ENCODE data around the gene TMEM191B.
A peak's percentile ranks its signal among the peaks of the same experiment; 100 is the strongest.
"Not testable (repeated sequence)": the region's sequence is repeated elsewhere in the genome, so short reads cannot be mapped to it uniquely, and the experiment has no call there.

Gene TMEM191B

DNA sequence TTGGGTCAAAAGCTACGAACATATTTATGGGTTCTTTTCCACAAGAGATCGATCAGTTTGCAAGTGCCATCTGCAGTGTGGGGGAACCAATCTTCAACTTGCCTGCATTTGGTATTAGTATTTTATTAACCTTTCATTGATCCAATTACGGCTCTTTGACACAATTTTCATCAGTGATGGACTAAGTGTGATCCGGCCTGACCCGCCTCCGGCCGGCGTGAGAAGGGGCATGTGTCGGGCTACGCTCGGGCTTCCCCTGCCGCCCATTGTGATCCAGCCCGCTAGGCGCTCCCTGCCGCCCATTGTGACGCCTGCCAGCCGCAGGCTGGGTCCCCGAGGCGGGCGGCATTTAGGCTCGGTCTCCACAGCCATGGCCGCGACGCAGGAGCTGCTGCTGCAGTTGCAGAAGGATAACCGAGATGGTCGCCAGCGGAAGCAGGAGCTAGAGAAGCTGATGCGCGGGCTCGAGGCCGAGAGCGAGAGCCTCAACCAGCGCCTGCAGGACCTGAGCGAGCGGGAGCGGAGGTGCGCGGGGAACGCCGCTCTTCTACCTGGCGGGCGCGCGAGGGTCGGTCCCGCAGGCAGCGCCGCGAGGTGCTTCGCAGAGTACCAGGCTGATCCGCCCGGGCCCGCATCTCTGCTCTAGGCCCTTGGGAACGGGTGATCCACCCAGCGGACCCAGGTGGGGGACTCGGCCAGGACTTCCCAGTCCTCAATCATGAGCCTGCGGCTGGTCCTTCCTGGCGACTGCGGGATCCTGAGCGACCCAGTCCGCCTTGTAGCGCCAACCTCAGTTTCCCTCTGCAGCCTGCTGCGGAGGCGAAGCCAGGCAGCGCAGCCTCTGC is at the start of gene TMEM191B:
Gene TMEM191B (plus strand): TSS at position 51 of the 845 bp plus-strand sequence. CDS start 179 bp downstream, at position 230.
- not testable (repeated sequence) for DNase-seq (ENCODE audit: low spot score)

DNA sequence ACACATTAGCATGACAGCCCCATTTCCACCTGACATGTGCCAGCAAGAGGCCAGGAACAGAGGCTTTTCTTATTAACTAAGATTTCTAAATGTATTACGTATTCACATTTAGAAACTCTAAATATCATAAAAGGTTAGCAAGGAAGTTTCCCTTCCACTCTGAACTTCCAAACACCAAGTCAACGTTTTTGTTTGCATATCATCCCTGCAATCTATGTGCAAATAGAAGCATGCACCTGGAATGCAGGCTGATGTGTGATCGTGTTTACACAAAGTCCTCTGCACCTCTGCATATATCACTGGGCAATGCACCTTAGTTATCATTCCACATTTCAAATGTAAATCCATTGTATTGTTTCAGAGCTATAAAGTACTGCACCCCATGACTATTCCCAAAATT is 31.4 kb upstream of the TMEM191B start:
- not testable (repeated sequence) for DNase-seq (ENCODE audit: low spot score)

DNA sequence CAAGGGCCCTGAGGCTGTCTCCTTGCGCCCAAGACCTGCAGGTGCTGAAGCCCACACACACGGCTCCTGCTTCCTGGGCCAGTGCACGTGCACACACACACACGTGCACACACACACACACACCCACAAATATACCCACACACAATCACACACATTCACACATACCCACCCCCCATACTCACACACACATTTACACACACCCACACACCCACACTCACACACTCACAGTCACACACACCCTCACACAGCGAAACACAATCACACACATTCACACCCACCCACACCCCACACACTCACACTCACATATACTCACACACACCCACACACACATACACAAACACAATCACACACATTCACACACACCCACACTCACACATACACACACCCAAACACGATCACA is 16.3 kb upstream of the TMEM191B start:
- not testable (repeated sequence) for DNase-seq (ENCODE audit: low spot score)

DNA sequence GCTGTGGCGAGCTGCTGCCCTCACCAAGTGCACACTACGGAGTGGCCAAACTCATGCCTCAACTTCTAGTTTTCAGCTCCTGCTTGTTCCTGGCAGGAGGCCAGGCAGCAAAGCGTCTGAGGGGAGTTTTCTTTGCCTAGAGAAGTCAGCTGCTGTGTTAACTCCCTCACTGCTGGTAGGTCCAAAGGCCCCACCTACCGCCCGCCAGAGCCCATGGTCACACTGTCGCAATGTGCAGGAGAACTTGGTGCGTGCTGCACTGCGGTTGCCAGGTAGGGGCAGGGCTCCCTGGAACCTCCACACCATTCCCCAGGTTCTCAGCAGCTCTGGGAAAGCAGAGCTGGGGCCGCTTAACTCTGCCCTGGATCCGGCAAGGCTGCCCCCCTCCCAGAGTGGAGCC is 15.2 kb upstream of the TMEM191B start:
- not testable (repeated sequence) for DNase-seq (ENCODE audit: low spot score)

DNA sequence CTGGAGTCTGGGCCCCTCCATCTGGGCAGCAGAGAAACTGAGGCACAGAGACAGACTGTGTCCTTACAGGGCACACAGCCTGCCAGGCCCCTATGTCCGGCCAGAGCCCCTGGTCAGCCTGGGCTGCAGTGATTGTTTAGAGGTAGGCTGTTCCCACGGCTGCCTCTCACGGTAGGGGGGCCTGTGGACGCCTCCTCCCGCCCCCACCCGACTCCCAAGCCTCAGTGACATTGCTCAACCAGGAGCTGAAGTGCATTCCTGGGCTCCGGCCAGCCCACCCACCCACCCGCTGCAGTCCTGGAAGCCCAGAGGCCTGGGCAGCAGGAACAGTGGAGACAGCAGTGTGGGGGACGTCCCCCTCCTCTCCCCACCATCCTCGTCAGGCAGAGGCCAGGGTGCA is 14.1 kb upstream of the TMEM191B start:
- not testable (repeated sequence) for DNase-seq (ENCODE audit: low spot score)

DNA sequence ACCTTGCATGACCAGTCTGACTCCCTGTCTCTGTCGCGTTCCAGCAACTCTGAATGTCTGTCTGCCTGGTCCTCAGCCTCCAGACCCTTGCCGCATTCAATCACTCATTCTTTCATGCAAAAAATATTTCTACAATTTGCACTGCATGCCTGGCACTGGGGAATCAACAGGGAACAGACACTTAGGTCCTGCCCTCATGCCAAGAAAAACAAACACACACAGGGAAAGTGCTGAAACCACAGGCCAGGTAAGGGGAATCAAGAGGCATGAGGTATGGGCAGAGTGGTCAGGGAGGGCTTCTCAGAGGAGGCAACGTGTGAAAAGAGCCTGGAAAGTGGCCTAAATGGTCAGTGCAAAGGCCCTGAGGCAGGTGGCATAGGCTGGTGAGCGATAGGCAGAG is 9.5 kb upstream of the TMEM191B start, which contains the start of gene GGTLC3:
Gene GGTLC3 (minus strand): TSS at position 101 of the 400 bp plus-strand sequence. CDS start 264 bp downstream, outside the sequence.
- DNase-seq (ENCODE audit: low spot score): not testable (repeated sequence)

DNA sequence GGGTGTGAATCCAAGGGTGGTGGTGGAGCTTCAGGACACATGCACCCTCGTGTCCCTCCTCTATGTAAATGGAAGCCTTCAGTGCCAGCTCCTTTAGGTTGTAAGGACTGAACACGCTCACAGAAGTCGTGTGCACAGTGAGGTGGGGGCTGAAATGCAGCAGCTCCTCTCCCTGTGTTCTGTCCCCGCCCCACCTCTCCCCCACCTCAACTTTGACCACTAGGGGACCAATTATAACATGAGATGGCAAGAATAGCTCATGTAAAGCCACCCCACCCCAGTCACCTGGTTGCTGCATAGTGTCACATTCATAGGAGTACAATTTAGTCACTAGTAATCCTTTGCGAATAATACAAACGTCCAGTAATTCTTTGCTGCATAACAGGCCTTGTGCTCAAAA is 4.8 kb upstream of the TMEM191B start:
- not testable (repeated sequence) for DNase-seq (ENCODE audit: low spot score)

DNA sequence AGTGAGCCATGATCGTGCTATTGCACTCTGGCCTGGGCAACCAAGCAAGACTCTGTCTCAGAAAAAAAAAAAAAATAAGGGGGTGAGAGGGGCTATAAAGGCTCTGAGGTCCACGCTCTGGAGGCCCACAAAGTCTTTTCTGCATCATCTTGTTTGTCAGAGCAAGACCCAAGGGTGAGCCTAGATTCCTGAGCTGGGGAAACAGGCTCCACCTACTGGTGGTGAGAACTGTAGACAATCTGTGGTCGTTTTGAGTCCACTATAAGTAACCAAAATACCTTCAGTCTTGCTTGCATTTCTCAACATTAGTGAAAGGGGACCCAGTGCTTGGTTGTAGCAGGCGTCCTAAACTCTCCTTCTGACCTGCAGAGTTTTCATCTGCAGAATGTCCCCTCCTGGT is 4.3 kb upstream of the TMEM191B start:
- not testable (repeated sequence) for DNase-seq (ENCODE audit: low spot score)

DNA sequence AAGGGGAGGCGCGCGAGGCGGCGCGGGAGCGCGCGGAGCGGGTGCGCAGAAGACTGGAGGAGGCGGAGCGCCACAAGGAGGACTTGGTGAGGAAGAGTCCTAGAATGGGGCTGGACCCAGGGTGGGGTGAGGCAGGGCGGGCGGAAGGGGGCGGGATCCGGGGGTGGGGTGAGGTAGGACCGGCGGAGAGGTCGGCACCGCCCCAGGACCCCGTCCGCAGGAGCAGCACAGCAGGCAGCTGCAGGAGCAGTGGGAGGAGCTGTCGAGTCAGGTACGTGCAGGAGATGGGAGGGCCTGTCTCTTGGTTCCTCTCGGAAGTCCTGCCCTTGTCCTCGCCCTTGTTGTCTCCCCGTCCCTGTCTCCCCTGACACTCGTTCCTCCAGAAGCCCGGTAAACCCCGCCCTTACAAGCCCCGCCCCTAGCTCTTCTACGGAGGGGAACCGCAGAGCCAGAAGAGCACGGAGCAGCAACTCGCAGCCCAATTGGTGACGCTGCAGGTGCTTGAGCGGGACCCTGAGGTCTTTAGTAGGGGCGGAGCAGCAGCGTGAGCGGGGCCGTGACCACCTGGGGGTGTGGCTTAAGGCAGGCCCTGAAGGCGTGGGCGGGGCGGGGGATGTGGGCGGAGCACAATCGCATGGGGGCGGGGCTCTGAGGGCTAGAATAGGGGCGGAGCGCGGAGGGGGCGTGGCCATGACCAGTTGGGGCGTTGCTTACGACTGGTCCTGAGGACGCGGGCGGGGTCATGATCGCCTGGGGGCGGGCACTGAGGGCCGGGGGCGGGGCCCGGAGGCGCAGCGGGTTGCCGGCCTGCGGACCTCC is 1.2 kb downstream of the TMEM191B start:
- peak; percentile 53 for DNase-seq (ENCODE audit: low spot score)

DNA sequence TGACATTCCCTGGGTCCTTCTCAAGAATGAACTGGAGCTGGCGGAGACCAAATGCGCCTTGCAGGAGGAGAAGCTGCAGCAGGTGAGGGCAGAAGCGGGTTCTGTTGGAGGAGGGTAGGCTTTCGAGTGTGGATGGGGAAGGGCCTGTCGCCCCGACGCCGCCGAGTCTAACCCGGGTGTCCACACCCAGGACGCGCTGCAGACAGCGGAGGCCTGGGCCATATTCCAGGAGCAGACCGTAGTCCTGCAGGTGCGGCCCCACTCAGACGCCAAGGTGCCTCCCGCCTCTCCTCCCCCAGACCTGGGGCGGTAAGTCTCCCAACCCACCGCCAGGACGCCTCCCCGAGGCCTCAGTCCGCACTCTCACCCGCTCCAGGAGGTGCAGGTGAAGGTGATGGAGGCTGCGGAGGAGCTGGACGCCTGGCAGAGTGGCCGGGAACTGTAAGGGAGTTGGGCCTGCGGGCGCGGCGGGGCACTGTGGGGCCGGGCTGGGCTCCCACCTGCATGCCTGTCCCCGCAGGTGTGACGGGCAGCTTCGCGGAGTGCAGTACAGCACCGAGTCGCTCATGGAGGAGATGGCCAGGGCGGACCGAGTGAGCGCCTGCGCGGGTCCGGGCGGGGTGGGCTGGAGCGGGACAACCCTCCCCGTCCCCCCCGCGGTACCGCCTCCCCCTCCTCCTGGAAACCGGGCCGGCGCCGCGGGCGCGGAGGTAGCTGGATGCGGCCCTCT is 2.0 kb downstream of the TMEM191B start:
- not testable (repeated sequence) for DNase-seq (ENCODE audit: low spot score)

DNA sequence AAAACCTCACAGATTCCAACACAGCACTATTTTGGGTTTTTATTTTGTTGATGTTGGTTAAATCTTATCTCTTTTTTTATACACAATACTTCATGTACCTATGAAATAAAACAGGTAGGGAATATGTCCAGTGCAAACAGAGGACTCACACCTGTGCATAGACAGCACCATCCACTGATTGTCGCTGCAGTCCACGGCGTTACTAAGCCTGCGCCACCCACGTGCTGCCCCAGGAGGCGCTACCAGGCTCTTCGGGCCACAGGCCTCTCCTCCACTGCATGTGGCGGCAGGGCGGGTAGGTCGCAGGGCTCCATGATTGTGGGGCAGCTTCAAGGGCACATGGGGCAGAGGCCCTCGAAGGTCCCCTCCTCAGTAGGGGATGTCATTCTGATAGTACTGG is 6.0 kb downstream of the TMEM191B start:
- not testable (repeated sequence) for DNase-seq (ENCODE audit: low spot score)

DNA sequence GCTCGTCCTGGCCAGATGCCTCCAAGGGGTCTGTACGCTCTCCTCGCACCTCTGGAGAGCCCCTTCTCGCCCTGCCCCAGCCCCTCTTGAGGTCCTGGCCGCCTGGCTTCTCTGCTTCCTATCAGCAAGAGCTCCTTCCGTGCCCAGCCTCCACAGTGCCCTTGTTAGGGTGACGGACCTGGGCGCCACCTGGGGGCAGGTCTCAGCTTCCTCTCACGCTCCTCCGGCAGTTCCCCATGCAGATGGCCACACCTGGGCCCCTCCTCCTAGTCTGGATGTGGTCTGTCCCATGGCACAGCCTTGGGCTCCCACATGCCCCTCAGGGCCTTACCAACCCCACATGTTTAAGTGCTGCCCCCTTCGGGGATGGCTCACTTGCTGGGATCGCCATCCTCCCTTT is 6.7 kb downstream of the TMEM191B start:
- DNase-seq (ENCODE audit: low spot score): not testable (repeated sequence)

DNA sequence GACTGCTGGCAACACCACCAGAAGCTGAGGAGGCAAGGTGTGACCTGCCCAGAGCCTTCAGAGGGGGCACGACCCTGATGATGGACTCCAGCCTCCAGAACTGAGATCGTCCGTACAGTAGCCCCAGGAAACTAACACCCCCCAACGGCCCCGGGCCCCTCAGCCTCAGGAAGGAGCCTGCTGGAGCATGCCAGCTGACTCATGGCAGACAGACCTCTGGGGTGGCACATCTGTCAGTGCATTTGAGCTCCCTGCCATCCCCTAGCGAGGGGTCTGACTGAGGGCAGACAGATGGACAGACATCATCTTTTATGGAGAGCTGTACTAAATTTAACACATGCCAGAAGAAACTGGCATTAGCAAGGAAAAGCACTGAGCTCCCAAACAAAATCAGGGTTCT is 12.4 kb downstream of the TMEM191B start:
- not testable (repeated sequence) for DNase-seq (ENCODE audit: low spot score)

DNA sequence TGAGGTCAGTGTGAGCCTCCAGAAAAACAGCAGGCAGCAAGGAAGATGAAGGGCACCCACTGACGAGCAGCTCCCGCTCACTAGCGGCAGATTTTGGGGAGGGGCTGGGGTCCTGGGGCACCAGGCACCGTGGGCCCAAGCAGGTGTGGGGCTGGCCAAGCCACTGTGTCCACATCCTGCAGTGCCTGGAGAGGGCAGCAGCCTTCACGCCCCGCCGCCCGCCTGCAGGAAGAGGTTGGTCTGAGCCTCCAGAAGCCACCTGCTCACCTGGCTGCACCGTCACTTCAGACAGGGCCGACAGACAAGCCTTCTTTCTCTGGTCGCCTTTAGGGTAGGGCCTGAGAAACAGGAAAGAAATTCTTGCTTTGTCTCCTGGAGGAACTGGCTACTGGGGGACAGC is 15.8 kb downstream of the TMEM191B start:
- not testable (repeated sequence) for DNase-seq (ENCODE audit: low spot score)

DNA sequence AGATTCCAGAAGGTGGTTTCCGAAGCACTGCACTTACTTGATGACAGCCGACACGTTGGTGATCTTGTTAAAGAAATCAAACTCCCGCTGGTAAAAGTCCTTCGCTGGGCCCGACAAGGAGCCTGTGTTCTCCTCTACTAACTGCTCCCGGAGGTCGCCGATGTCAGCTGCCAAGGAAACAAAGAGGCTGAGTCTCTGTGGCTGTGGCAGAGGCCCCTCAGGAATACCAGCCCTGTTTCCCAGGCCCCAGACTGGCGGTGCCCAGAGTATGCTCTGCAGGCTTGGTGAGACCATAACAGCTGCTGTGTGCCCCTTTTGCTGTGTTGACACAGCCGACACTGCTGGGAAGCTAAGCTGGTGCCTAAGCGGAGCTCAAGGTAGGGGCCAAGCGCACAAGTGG is 17.0 kb downstream of the TMEM191B start:
- DNase-seq (ENCODE audit: low spot score): not testable (repeated sequence)

DNA sequence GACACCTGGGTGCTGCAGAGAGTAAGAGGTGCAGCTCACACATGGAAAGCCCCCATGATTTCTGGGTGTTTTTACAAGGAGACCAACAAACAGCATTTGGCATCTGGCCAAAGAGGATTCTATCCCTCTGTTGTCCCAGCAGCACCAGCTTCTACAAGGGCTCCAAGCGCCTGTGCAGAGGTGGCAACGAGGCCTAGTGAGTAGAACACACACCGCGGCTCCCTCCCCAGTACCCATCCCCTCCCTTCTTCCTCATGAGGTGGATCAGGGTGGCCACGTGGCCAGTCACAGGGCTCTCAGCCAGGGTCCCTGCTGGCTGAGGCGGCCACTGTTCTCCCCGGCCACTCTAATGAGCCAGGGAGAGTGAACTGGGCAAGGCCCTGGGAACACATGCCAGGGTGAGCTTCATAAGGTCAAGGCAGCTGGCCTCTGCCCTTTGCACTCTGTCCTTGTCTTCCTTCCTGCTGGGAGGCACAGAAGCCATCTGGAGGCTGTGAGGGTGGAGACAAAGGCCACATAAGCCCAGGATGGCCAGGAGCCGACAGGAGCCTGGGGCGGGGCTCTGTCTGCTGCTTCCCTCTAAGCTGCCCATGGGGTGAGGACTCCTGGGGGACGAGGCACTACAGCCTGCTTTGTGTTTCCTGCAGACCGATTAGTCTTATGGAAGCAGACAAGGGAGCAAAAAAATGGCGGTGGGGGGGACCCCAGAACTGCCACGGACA is 22.0 kb downstream of the TMEM191B start:
- not testable (repeated sequence) for DNase-seq (ENCODE audit: low spot score)

DNA sequence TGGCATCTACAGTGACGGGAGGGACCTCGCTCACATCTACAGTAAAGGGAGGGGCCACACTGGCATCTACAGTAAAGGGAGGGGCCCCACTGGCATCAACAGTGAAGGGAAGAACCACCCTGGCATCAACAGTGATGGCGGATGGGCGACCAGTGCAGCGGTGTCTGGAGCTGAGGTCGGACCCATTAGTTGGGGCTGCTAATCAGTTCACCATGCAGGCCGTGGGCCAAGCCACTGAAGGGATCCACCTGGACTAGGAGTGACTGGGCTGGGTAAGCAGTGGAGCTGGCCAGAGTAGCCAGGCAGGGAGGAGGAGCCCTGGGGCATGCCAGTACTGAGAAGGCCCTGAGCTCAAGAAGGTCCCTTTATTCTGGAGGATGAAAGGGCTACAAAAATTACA is 23.4 kb downstream of the TMEM191B start:
- not testable (repeated sequence) for DNase-seq (ENCODE audit: low spot score)

DNA sequence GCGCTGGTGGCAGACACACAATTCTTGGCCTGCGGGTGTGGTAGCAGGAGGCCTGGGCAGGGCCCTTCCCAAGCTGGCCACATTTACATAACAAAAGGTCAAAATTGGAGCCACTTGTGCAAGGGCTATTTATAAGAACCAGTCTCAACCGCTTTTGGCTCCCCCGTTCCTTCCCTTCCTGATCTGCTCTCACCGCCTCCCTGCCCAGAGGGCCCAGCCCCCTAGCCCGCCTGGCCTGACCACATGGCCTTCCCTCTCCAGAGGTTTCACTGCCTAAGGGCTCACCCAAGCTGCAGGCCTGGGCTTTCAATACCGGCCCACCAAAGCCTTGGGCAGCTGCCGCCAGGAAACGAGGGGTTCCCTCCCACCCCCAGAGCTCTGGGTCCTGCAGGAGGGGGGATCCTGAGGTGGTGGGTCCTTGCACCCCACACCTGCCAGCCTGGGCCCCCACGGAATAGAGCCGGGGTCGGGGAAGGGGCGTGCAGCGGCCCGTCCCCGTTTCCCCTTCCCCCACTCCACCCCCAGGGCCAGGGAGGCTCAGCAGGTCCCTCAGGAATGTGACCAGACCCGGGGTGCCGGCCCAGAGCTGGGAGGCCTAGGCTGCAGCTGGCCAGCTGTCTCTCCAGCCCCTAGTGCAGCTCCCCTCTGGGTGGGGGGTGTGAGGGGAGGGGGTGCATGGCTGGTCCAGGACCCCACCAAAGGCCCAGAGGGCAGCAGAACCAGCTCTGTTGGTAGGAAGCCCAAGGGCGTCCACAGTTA is 25.4 kb downstream of the TMEM191B start:
- not testable (repeated sequence) for DNase-seq (ENCODE audit: low spot score)

DNA sequence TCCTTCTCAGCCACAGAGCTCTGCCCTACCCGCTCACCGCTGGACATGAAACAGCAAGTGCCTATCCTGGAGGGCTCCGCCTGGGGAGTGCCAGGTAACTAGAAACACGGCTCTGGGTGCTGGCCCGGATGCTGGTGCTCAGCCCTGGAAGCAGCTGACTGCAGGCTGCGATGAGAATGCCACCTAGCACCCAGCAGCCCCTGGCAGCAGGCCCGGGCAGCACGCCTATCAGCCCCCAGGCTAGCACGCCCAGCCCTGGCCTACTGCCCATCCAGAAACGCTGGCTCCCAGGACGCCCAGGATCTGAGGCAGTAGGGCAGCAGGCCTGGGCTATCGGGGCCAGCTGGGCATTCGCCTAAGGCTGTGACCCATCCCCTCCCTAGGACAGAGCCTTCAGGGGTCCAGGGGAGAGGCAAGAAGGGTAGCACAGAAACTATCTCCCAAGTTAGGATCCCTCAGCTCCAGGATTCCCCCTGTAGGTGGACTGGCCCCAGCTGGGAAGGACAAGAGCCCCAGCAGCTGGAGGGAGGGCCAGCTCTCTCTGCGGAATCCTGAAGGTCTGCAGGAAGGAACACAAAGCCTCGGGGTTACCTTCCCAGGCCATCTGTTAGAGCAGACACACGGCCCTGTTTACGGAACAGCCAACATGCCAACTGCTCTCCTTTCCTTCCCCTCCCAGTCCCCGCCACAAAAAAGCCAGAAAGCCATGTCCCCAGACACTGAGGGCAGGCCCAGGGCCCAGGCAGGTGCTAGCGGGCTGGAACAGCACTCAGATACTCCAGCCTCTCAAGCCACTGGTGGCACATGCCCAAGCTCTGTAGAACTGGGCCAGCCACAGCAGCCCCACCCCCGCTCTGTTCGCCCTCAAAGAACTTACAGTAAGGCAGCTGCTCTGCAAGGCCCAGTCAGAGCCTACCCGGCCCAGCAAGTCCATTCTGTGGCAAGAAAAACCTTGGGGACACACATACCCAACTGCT is 27.0 kb downstream of the TMEM191B start:
- DNase-seq (ENCODE audit: low spot score): not testable (repeated sequence)

Data from hematopoietic multipotent progenitor cell treated with erythropoietin and hydrocortisone succinate and interleukin-3 and kit ligand, for 15 days (in vitro differentiated cells).